Effector CD4-positive, alpha-beta T cell (primary cell): ENCODE measurements around the gene SASS6.

Experiments
- DNase-seq: peaks from one replicate; pipeline ENCODE4 v3.0.0-alpha.2; 2020
- total RNA-seq: gene quantifications from one replicate; lab custom pipeline; 2026; lab: John Stamatoyannopoulos, UW

Gene SASS6, protein sequence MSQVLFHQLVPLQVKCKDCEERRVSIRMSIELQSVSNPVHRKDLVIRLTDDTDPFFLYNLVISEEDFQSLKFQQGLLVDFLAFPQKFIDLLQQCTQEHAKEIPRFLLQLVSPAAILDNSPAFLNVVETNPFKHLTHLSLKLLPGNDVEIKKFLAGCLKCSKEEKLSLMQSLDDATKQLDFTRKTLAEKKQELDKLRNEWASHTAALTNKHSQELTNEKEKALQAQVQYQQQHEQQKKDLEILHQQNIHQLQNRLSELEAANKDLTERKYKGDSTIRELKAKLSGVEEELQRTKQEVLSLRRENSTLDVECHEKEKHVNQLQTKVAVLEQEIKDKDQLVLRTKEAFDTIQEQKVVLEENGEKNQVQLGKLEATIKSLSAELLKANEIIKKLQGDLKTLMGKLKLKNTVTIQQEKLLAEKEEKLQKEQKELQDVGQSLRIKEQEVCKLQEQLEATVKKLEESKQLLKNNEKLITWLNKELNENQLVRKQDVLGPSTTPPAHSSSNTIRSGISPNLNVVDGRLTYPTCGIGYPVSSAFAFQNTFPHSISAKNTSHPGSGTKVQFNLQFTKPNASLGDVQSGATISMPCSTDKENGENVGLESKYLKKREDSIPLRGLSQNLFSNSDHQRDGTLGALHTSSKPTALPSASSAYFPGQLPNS
- total RNA-seq, result 5.3 reads per million, percentile 20 among the genes with 10 or more reads in this experiment

DNA sequence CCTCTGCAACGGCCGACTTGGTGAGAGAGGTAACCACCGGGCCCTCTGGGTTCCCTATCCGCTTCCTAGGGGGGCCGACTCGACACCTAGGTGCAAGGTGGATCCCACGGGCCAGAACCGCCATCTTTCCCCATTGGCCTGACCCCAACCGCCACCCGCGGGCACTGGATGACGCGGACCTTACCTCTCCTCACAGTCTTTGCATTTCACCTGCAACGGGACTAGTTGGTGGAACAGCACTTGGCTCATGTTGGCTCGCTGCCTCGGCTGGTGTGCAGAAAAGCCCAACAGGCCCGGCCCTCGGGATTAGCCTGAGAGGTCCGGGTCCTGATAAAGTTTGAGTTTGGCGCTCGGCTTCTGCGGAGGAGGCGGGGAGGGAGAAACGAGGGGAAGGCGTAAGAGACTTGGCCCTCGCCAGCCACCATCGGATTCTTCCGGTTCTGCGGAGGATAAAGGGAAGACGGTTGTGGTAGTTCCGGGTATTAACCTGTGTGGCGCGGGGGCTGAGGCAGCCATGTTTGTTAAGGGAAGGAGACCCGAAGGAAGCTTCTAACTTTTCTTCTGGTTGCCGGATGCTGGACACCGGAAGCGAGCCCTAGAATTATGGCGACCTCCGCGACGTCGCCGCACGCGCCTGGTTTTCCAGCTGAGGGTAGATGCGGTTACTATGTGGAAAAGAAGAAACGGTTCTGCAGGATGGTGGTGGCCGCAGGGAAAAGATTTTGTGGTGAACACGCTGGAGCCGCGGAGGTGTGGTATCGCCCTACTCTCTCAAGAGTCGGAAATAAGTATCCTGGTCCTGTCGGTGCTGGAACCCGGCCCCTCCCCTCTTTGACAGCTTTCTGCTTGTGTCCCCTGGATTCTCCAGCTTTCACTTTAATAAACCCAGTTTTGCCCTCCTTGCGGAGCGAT lies at the start of gene SASS6, which contains the start of gene TRMT13:
TSS of gene SASS6 (minus strand) at position 365 of the 912 bp plus-strand sequence. CDS start at position 249, 116 bp downstream.
TSS of gene TRMT13 (plus strand) at position 598 of the 912 bp plus-strand sequence. CDS start at position 604, 6 bp downstream.
- peak; percentile 95 for DNase-seq

DNA sequence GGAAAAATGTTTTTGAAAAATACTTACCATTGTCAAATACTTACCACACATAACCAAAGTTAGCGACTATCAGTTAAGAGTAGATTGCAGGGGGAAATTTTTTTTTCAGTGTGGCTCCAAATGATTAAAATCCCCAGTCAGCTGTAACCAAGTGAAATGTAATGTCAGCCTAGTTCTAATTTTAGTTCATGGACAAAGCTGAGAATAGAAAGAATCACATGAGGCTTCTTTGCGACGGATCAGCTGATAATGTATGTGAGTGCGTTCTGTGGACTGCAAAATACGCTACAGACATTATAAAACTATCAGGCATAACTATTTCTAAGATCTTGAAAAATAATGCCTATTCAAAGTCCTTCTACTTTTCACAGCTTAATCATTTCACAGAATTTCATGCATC lies 45.4 kb upstream of the SASS6 start, which contains the start of gene LRRC39:
TSS of gene LRRC39 (minus strand) at position 166 of the 400 bp plus-strand sequence. CDS start 9,740 bp downstream, outside the sequence.
- DNase-seq, result no peak

DNA sequence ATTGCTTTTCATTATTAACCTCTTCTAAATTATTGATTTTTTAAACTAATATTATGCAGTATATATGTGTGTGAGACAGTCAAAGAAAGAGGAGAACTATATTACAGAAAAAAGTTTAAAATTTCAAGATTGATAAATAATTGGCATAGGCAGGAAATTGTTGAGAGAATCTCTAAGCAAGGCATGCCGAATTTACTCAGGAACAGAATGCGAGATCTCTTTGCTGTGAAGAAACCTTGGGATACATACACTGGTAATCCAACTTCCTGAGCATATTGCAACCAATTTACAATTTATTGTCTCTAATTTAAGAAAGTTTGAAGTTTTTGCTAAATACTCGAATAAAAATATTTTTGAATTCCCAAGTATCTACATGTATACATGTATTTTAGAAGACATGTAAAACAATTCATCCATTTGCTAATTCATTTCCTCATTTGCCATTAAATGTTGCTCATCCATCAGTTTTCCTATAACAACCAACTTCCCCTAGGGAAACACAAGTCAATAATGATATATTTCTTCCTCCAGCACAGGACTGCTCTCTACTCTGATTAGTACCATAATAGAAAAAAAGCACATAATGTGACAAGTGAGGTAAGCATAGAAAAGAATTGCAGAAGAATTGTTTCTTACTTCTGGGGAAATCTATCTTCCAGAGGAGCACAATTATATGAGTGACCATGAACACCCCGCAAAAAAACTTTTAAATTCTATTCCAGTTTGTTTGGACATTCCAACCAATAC lies 44.7 kb upstream of the SASS6 start:
- no peak for DNase-seq

DNA sequence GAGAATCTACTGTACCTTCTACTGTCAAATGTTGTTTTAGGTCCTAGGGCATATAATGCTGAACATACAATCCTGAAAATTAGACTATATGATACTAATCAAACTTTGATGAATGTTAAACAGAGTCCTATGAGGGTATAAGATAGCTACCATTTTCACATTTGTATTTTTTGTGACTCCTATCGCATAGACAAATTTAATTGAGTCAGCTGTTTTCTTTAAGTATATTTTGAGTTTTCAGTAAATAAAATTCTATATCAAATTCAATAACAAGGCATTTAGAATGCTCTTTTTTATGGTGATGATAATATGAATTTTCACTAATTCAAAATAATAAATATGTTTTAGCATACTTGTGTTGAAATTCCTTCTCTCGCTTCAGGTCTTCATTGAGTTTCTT lies 35.3 kb upstream of the SASS6 start:
- DNase-seq, result no peak

DNA sequence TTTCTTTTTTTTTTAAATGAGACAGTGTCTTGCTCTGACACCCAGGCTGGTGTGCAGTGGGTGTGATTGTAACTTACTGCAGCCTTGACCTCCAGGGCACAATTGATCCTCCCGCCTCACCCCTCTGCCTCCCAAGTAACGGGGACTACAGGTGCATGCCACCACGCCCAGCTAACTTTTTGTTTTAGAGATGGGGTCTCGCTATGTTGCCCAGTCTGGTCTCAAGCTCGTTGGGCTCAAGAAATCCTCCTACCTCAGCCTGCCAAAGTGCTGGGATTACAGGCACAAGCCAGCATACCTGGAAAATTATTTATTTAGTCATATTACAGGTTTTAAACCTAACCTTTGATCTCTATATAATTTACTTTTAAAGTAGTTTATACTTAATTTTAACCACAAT lies 32.0 kb upstream of the SASS6 start:
- no peak for DNase-seq

DNA sequence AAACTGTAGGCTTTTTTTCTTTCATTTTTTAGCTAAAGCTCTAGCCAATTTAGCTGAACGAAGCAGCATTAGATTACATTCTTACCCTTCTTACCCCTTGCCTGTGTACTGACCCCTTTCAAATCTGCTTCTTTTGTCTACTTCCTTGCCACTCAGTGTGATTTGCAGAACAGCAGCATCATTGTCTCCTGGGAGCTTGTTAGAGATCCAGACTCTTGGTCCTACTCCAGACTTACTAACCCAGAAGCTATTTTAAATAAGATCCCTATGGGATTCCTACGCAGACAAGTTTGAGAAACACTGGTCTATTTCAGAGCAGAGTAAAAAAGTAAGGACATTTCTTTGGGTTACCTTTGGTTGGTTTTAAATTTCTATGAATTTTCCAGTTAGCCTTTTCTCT lies 31.5 kb upstream of the SASS6 start:
- no peak for DNase-seq

DNA sequence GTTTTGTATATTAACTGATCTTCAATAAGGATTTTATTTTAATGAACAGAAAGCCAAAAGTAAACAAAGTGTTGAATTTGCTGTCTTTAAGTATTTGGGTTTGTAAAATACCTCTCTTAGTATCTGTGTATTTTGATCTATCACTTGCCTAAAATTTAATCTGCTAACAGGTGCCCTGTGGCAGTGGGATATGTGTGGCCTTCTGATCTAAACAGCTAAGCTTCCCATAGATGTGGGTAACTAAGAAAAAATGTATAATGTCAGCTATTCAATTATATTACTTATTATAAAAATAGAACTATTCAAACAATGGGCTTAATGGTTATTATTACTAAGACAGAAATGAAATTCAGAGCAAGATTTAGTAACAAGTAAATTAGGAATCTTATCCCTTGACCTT lies 30.2 kb upstream of the SASS6 start:
- DNase-seq, result no peak

DNA sequence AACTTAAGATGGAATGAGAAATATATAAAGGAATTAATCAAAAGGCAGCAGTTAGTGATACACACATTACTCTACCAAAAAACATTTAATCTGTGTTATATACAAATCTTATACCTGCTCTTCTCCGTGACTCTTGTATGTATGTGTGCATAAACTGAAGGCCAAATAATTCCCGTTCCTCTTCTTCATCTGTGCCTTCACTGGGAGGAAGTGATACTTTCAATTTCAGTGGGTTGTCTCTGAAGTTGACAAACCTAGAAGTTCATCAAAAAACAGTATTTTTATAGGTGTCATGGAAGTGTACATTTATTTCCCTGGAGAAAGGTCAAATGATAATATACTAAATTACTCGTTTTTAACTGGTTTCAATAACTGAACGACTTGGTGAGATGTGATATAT lies 19.5 kb upstream of the SASS6 start:
- no peak for DNase-seq

DNA sequence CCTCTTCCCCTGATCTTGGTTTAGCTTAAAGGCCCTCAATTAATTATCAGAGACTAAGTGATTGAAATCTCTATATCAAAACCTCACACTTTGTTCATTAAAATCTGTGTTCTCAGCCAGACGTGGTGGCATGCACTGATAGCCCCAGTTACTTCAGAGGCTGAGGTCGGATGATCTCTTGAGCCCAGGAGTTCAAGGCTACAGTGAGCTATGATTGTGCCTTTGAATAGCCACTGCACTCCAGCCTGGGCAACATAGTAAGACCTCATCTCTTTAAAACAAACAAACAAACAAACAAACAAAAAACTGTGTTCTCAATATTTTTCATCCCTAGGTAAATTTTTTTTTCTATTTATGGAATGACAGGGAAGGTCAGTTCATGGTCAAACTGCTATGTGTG lies 18.9 kb upstream of the SASS6 start:
- no peak for DNase-seq

DNA sequence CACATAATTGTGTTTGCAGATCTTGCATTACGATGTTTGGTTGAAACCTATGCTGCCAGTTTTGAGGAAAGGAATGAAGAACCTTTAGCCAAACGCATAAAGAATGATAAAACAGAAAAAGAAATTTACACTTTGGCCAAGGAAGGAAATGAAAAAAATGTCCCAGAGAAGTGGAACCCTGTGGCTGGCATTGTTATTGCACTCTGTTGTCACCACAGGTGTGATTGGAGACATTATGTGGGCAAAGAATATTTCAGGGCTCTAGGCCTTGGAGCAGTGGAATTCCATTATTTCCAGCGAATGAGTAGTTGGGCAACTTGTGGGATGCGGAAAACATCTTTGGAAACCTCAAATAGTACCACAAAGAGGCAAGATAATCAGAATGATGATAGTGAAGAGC lies 15.1 kb upstream of the SASS6 start:
- DNase-seq, result no peak

DNA sequence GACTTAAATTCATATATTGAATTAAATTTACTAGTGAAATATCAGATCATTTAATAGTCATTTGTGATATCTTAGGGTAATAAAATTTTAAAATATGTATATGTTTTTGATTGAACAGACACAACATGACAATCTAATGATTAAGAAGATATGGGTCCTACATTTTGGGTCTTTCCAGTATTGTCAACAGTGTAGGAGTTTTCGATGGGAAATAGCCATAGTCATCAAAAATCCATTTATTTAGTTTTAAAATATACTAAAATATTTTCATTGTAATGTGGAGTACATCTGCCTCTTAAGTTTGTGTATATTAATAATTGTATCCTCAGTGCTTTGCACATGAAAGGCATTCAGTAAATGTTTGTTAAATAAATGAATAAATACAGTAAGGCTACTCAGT lies 14.2 kb upstream of the SASS6 start:
- no peak for DNase-seq

DNA sequence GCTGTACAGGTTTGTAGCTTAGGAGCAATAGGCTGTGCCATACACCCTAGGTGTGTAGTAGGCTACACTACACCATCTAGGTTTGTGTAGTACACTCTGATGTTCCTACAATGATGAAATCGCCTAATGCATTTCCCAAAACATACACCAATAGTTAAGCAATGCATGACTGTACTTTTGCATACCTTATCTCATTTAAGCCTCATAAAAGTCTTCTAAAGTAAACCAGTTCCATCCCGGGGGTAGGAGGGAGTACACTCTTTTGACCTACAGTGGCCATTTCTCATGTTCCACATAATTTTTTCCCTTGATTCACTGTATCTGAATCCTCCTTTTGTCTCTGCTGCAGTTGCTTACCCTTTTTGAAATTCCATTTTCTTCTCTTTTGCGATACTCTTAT lies 12.4 kb upstream of the SASS6 start:
- no peak for DNase-seq

DNA sequence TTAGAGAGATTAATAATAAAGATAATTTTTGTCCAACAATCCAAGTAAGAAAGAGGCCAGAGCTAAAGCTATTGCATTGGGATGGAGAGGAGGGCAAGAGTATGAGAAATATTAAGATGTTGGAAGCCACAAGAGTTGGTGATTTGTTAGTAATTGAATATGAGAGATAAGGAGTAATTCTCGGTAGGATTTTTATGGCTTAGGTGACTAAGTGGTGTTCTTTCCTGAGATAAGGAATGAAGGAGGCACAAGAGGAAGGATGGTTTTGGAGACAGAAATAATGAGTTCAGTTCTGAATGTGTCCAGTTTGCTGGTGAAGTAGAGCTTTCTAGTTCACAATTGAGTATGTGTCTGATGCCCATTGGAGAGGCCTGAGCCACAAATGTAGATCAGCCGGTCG lies 9.6 kb upstream of the SASS6 start:
- DNase-seq, result no peak

DNA sequence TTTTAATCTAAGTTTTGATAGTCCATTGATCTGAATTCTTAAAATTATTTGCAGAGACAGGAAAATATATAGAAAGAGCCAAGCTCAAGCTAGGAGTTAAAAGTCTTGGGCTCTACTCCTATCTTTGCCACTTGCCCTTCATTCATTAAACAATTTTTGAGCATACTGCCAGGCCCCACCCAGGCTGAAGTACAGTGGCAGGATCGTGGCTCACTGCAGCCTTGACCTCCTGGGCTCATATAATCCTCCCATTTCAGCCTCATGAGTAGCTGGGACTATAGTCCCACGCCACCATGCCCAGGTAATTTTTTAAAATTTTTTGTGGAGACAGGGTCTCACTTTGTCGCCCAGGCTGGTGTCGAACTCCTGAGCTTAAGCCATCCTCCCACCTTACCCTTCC lies 8.5 kb upstream of the SASS6 start:
- no peak for DNase-seq

DNA sequence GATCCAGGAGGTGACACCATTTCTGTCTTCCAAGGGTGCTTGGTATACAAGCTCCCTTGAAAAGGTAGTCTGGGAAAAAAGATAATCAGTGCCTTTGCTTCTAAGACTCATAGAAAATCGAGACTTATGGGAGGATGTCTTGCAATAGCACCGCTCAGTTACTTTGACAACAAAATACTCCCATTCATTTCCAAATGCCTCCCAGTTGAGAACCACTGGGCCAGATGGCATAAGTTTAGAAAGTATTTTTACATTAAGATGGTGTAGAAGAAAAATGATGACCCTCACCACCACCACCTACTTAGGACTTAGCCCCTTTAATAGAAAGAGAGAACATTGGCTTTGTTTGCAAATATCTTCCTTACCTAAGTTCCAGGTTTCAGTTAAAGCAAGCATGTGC lies 4.9 kb upstream of the SASS6 start:
- DNase-seq, result no peak

DNA sequence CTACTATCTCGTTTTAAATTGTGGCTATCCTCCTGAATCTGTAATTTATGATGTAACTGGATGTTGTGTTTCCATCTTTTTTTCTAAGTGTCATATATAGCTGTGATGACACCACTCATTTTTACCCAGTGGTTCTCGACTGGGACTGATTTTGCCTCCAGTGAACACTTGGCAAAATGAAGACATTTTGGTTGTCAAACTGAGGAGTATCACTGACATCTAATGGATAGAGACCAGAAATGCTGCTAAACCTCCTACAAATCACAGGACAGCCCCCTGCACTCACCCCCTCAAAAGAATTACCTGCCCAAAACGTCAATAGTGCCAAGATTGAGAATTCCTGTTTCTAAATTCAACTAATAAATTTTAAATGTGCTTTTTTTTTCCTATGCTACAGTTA lies 2.1 kb upstream of the SASS6 start:
- no peak for DNase-seq

DNA sequence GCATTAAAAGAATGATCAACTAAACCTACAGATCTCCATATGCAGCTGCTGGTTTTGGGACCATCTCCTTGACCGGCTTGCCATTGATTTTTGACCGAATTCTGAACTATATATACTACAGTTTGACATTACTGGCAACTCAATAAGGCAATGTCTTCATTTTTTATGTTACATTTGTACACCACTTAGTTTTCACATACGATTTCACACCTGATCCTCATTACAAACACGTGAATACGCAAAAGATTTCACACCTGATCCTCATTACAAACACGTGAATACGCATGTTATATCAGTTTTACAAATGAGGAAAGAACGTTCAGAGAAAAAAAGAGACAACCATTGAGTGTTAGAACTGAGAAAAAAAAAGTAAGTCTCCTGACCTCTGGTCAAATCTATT lies 1.1 kb downstream of the SASS6 start:
- DNase-seq, result no peak

DNA sequence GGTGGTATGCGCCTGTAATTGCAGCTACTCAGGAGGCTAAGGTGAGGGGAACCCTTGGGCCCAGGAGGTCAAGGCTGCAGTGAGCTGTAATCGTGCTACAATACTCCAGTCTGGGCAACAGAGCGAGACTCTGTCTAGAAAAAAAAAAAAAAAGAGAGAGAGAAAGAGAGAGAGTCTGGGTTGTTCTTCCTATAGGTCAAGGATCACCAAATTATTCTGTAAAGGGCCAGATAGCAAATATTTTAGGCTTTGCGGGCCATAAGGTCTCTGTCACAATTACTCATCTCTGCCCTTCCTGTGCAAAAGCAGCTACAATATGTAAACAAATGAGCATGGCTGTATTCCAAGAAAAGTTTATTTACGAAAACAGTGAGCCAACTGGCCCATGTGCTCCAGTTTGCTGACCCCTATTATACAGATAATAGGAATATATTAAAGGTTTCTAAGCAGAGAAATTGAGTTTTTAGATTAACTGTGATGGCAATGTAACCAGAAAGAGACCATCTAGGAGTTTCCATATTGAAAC lies 2.1 kb downstream of the SASS6 start:
- DNase-seq, result no peak

DNA sequence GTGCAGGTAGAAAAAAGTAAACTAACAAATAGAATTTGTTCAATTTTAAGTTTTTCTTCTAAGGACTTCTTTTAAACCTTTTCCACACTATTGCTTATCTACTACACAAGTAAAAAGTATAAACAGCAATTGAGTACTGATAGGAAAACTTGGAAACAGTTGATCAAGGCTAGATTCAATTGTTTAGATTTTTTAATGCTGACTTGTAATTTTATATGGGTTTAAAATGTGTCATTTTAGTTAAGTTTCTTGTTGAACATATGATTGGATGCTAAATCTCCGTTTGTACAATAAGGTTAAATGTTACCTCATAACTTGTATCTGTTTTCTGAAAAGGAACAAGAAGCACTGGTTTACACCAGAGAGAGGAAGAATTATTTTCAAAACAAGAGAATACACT lies 5.5 kb downstream of the SASS6 start:
- no peak for DNase-seq

DNA sequence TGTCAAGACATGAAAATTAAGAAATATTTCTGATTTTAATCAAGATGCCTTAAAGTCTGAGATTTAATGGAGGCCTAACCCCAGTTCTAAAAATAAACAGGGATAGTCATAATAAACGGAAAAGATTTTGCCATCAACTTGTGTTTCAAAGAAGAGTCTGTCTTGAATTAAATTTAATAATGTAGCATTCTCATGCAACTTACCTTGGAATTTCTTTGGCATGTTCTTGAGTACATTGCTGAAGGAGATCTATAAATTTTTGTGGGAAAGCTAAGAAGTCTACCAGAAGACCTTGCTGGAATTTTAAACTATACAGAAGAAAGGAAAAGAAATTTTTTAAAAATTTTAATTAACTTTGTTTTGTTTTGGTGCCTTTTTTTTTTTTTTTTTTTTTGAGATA lies 10.6 kb downstream of the SASS6 start:
- no peak for DNase-seq

DNA sequence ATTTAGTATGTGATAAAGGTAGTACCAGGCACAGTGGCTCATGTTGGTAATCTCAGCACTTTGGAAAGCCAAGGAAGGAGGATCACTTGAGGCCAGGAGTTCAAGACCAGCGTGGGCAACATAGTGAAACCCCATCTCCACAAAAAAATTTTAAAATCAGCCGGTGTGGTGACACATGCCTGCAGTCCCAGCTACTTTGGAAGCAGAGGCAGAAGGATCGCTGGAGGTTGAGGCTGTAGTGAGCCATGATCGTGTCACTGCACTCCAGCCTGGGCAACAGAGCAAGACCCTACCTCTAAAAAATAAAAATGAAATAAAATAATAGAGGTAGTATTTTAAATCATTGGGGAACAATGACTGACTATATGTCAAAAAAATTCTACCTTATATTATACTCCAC lies 17.2 kb downstream of the SASS6 start:
- no peak for DNase-seq

DNA sequence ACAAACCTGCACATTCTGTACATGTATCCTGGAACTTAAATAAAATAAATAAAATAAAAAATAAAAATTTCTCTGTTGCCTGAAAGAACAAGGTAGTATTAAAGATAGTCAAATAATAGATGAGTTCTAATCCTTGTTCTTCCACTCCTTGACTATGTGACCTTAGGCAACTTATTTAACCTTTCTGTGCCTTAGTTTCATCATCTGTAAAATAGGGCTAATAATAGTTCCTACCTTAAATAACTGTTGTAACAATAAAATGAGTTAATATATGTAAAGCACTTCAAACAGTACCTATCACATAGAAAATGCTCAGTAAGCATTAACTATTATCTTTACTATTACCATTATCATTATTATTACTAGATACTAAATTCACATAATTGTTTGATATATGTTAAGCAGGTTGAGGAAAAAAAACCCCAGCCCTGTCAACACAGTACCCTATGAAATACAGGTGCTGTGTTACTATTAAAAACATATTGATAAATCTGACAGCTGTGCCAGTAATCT lies 23.1 kb downstream of the SASS6 start:
- no peak for DNase-seq
